A204.1 (cell line): ENCODE results near the gene AKT2.

Experiments
- FAIRE-seq: peaks from 2 replicates; lab custom pipeline; 2012; peaks lifted over from hg19 to GRCh38; lab: Jason Lieb, UNC

Gene AKT2

GRCh38 chr19:40252395-40252794, 32.8 kb downstream of the AKT2 start:
- no peak for FAIRE-seq

- FAIRE-seq, result no peak
Measured at GRCh38 chr19:40251991-40252390, 33.2 kb downstream of the AKT2 start.

- FAIRE-seq, result no peak
Measured at GRCh38 chr19:40251244-40251643, 33.9 kb downstream of the AKT2 start.

- FAIRE-seq, result no peak
Measured at GRCh38 chr19:40249781-40250180, 35.4 kb downstream of the AKT2 start.

- FAIRE-seq, result no peak
Measured at GRCh38 chr19:40249201-40249600, 35.9 kb downstream of the AKT2 start.

GRCh38 chr19:40247735-40248262, 37.3 kb downstream of the AKT2 start:
- FAIRE-seq, result no peak

GRCh38 chr19:40247178-40247577, 38.0 kb downstream of the AKT2 start:
- FAIRE-seq, result no peak

- FAIRE-seq, result no peak
Measured at GRCh38 chr19:40246292-40247073, 38.7 kb downstream of the AKT2 start.

- FAIRE-seq, result no peak
Measured at GRCh38 chr19:40245506-40246128, 39.5 kb downstream of the AKT2 start.

GRCh38 chr19:40244579-40245317, 40.4 kb downstream of the AKT2 start:
- no peak for FAIRE-seq

- no peak for FAIRE-seq
Measured at GRCh38 chr19:40243181-40243580, 42.0 kb downstream of the AKT2 start.

GRCh38 chr19:40242480-40242879, 42.7 kb downstream of the AKT2 start:
- FAIRE-seq, result no peak

- no peak for FAIRE-seq
Measured at GRCh38 chr19:40241809-40242384, 43.2 kb downstream of the AKT2 start.

- no peak for FAIRE-seq
Measured at GRCh38 chr19:40241125-40241808, 43.9 kb downstream of the AKT2 start.

- no peak for FAIRE-seq
Measured at GRCh38 chr19:40240332-40240731, 44.8 kb downstream of the AKT2 start.

GRCh38 chr19:40239415-40240226, 45.5 kb downstream of the AKT2 start:
- no peak for FAIRE-seq

GRCh38 chr19:40238775-40239174, 46.4 kb downstream of the AKT2 start:
- no peak for FAIRE-seq

GRCh38 chr19:40237791-40238190, 47.4 kb downstream of the AKT2 start:
- FAIRE-seq, result no peak

GRCh38 chr19:40236366-40236765, 48.8 kb downstream of the AKT2 start:
- no peak for FAIRE-seq

- no peak for FAIRE-seq
Measured at GRCh38 chr19:40236026-40236355, 49.2 kb downstream of the AKT2 start.
